Measurements from ENCODE around the gene KCNG2. TPM values are rescaled to one million over a fixed set of nuclear protein-coding genes. Genes with fewer than 3 reads are reported as not detected.

Gene KCNG2
- polyA plus RNA-seq, 1 of the 3 experiments (the other 2 are of a cell fraction), result not detected

DNA sequence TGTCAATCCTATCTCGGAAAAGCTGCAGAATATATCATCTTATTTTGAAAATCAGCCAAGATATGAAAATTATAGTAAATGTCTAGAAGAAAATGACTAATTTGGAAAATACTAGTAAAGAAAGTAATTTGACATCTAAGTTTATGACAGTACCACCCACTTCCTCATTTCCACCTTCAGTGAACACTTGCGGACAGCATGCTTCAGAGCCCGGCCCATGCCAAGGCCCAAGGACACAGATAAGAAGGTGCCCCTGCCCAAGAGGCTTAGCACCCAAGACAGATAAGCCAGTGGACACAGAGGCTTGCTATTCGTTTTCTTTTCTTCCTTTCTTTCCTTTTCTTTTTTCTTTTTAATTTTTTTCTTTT is 4.8 kb upstream of the KCNG2 start:
- Histone ChIP-seq H3K9me2 (no peaks in the 10 kb centered on the region), H3K27me3 (ENCODE audit: insufficient read depth) (peaks cover 70% of the 10 kb centered on the region), H3K4me3 (ENCODE audit: low read depth in 2 of 2, low read length in 1 of 2) (no peak overlapping the region), H3K9me3 (no peaks in the 10 kb centered on the region), H3F3A (replicated peaks; ENCODE audit: insufficient read depth) (no peaks in the 10 kb centered on the region), H3K27ac (ENCODE audit: low read depth in 2 of 2, low read length in 1 of 2) (no peak overlapping the region), H2AFZ (ENCODE audit: low read depth) (no peak overlapping the region), H3K4me2 (no peak overlapping the region), H3K36me3 (replicated peaks in 1 of 2; ENCODE audit: control insufficient read depth in 1 of 2, insufficient read depth in 2 of 2, low read length in 1 of 2) (no peaks in the 10 kb centered on the region), H3K79me2 (ENCODE audit: insufficient read depth) (no peaks in the 10 kb centered on the region), H4K20me1 (ENCODE audit: insufficient read depth) (no peaks in the 10 kb centered on the region), H3K9ac (no peak overlapping the region), H3K4me1 (ENCODE audit: control insufficient read depth in 1 of 2, insufficient read depth in 2 of 2, low read depth in 1 of 2, low read length in 1 of 2) (peaks cover 0 to 4% of the 10 kb centered on the region in 2 experiments; a peak in 1 of 4 replicates)
- TF ChIP-seq, protein P1, sequence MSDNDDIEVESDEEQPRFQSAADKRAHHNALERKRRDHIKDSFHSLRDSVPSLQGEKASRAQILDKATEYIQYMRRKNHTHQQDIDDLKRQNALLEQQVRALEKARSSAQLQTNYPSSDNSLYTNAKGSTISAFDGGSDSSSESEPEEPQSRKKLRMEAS (IDR thresholded peaks at IDR 0.05; ENCODE audit: low read depth), result no peak
- TF ChIP-seq TCF12 (IDR thresholded peaks at IDR 0.05), result no peak
- TF ChIP-seq JUND (IDR thresholded peaks at IDR 0.05), result no peak
- no peak for TF ChIP-seq SMC3 (IDR thresholded peaks at IDR 0.05; ENCODE audit: low read depth, low read length)
- TF ChIP-seq GABPA (IDR thresholded peaks at IDR 0.05; ENCODE audit: low read depth), result no peak
- TF ChIP-seq MEF2A (IDR thresholded peaks at IDR 0.05; ENCODE audit: borderline replicate concordance, low read depth), result no peak
- no peak for TF ChIP-seq CHD2 (IDR thresholded peaks at IDR 0.05; ENCODE audit: low read length, partially characterized antibody)
- no peak for TF ChIP-seq MXI1 (IDR thresholded peaks at IDR 0.05; ENCODE audit: low read depth, low read length)
- no peak for TF ChIP-seq RCOR1 (IDR thresholded peaks at IDR 0.05; ENCODE audit: low read length)
- no peak for TF ChIP-seq NFIC (IDR thresholded peaks at IDR 0.05; ENCODE audit: borderline replicate concordance)
- no peak for TF ChIP-seq NRF1 (IDR thresholded peaks at IDR 0.05; ENCODE audit: low read depth, low read length)
- no peak for TF ChIP-seq REST (IDR thresholded peaks at IDR 0.05; ENCODE audit: low read depth, low read length)
- ChIA-PET CTCF (no interaction called here), POLR2A (no interaction called here)
- WGBS (ENCODE audit: low lambda C conversion rate), result 56% methylated on average over 4 of the region's 4 CpGs
- DNase-seq, result no peak

DNA sequence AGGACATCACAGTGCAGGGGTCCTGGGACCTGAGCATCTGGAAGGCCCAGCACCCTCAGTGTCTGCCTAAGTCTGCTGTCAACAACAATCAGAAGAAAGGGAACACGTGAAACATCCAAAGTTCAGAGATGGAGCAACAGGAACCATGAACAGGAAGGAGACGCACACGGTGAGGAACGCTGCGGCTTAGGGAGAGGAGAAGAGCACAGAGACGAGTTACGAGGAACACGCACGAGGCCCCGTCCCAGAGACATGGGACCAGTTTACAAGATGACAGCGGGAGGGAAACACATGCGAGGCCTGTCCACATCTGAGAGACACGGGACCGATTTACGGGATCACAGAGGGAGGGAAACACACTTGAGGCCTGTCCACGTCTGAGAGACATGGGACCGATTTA is 2.9 kb upstream of the KCNG2 start:
- H3K9me2 ChIP-seq, result no peaks in the 10 kb centered on the region
- no peaks in the 10 kb centered on the region for H3F3A ChIP-seq (replicated peaks; ENCODE audit: insufficient read depth)
- no peaks in the 10 kb centered on the region for H3K36me3 ChIP-seq (replicated peaks in 1 of 2; ENCODE audit: control insufficient read depth in 1 of 2, insufficient read depth in 2 of 2, low read length in 1 of 2)
- no peak overlapping the region for H2AFZ ChIP-seq (ENCODE audit: low read depth)
- 84% methylated on average over 17 of the region's 17 CpGs for WGBS (ENCODE audit: low lambda C conversion rate)
- H3K4me3 ChIP-seq (ENCODE audit: low read depth in 2 of 2, low read length in 1 of 2), result no peak overlapping the region
- H4K20me1 ChIP-seq (ENCODE audit: insufficient read depth), result no peaks in the 10 kb centered on the region
- no peaks in the 10 kb centered on the region for H3K9me3 ChIP-seq
- no peak overlapping the region for H3K9ac ChIP-seq
- peaks cover 0 to 4% of the 10 kb centered on the region in 2 experiments; a peak in 1 of 4 replicates for H3K4me1 ChIP-seq (ENCODE audit: control insufficient read depth in 1 of 2, insufficient read depth in 2 of 2, low read depth in 1 of 2, low read length in 1 of 2)
- peaks cover 71% of the 10 kb centered on the region for H3K27me3 ChIP-seq (ENCODE audit: insufficient read depth)
- no peaks in the 10 kb centered on the region for H3K79me2 ChIP-seq (ENCODE audit: insufficient read depth)
- ChIA-PET POLR2A (no interaction called here), CTCF (interaction anchor here (1.0 kb wide), 1 partner anchor 8 kb away, joined by 3 read pairs; no protein-coding TSS in a partner anchor)
- no peak overlapping the region for H3K27ac ChIP-seq (ENCODE audit: low read depth in 2 of 2, low read length in 1 of 2)
- TF ChIP-seq SIN3A (IDR thresholded peaks at IDR 0.05; ENCODE audit: borderline replicate concordance, low read depth, low read length), result no peak
- no peak for TF ChIP-seq SMC3 (IDR thresholded peaks at IDR 0.05; ENCODE audit: low read depth, low read length)
- TF ChIP-seq EP300 (IDR thresholded peaks at IDR 0.05; ENCODE audit: borderline replicate concordance in 1 of 2, low read depth in 1 of 2, low read length in 1 of 2), result no peak
- no peak for TF ChIP-seq RXRA (IDR thresholded peaks at IDR 0.05; ENCODE audit: borderline replicate concordance, low read depth)
- TF ChIP-seq MEF2A (IDR thresholded peaks at IDR 0.05; ENCODE audit: borderline replicate concordance, low read depth), result no peak
- no peak for TF ChIP-seq NFIC (IDR thresholded peaks at IDR 0.05; ENCODE audit: borderline replicate concordance)
- no peak for TF ChIP-seq USF1 (IDR thresholded peaks at IDR 0.05; ENCODE audit: borderline replicate concordance, low read depth)
- TF ChIP-seq FOXM1 (IDR thresholded peaks at IDR 0.05; ENCODE audit: low read depth), result no peak
- H3K4me2 ChIP-seq, result no peak overlapping the region
- DNase-seq, result no peak

Measured in SK-N-SH (cell line).